KMS-11 (cell line): ENCODE measurements around the gene CRHR2.

ENCODE experiments used
- H2AFZ ChIP-seq: fragments of 200-600 bp; sonication (generic); 2 replicates; pipeline ENCODE4 v1.6.1; 2016; ENCODE audit warnings: antibody characterized with exemption, mixed run types, low read depth
- H3K27ac ChIP-seq: fragments of 200-600 bp; sonication (generic); 2 replicates; pipeline ENCODE4 v1.6.1; 2016; ENCODE audit warnings: mild to moderate bottlenecking, mixed run types
- H3K27me3 ChIP-seq: fragments of 200-600 bp; sonication (generic); 2 replicates; pipeline ENCODE4 v1.6.1; 2017; ENCODE audit warnings: mild to moderate bottlenecking, low read depth, mixed run types, moderate library complexity; ENCODE audit not compliant: insufficient read depth
- H3K36me3 ChIP-seq: fragments of 200-600 bp; sonication (generic); 2 replicates; pipeline ENCODE4 v1.6.1; 2017; ENCODE audit warnings: mild to moderate bottlenecking, mixed run types; ENCODE audit not compliant: insufficient read depth
- H3K4me1 ChIP-seq: fragments of 200-600 bp; sonication (generic); 2 replicates; pipeline ENCODE4 v1.6.1; 2016; ENCODE audit warnings: mild to moderate bottlenecking, low read depth, mixed run types; ENCODE audit not compliant: poor library complexity, severe bottlenecking
- H3K4me2 ChIP-seq: fragments of 200-600 bp; sonication (generic); 2 replicates; pipeline ENCODE4 v1.7.0; 2016; ENCODE audit warnings: mild to moderate bottlenecking, mixed run types
- H3K4me3 ChIP-seq: fragments of 200-600 bp; sonication (generic); IDR thresholded peaks from 2 replicates; pipeline ENCODE4 v1.6.1; 2017; ENCODE audit warnings: low read depth, low read length, mixed read lengths; ENCODE audit not compliant: insufficient read depth
- H3K79me2 ChIP-seq: fragments of 200-600 bp; sonication (generic); 2 replicates; pipeline ENCODE4 v1.6.1; 2016; ENCODE audit warnings: low read depth, mixed run types; ENCODE audit not compliant: insufficient read depth
- H3K9ac ChIP-seq: fragments of 200-600 bp; sonication (generic); 2 replicates; pipeline ENCODE4 v1.6.1; 2016; ENCODE audit warnings: mild to moderate bottlenecking, mixed run types
- H4K20me1 ChIP-seq: fragments of 200-600 bp; sonication (generic); 2 replicates; pipeline ENCODE4 v1.6.1; 2016; ENCODE audit warnings: mild to moderate bottlenecking, mixed run types; ENCODE audit not compliant: insufficient read depth
- TF ChIP-seq, protein P1 (sequence below): fragments of 200-600 bp; sonication (generic); conservative IDR thresholded peaks from 2 replicates; pipeline ENCODE4 v1.6.1; 2017; ENCODE audit warnings: low read depth, mild to moderate bottlenecking, antibody characterized with exemption, low read length, moderate library complexity, mixed read lengths

CRHR2 gene

DNA sequence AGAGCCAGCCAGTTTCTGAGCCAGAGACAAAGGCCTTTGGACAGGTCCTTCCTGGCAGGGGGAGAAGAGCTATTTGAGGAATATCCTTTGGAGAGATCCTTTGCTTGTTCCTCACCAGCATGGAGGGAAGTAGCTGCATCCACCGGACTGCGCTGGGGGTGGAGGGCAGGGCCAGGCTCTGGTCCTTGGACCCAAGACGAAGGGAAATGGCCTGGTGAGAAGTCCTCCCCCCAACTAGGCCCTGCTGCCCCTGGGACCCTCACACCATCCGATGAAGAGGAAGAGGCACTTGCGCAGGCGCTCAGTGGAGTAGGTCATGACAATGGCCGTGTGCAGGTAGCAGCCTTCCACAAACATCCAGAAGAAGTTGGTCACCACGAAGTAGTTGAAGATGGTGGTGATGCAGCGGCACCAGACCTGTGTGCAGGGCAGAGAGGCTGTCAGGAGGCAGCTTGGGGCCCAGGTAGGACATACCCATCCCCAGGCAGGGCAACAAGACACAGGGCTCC lies 19.8 kb downstream of the CRHR2 start:
- no peaks in the 10 kb centered on the region for H3K4me1 ChIP-seq
- no peaks in the 10 kb centered on the region; the same call in 1 of the 2 replicates for H3K27me3 ChIP-seq
- no peak overlapping the region for H3K27ac ChIP-seq
- H3K36me3 ChIP-seq = no peaks in the 10 kb centered on the region
- H4K20me1 ChIP-seq = no peaks in the 10 kb centered on the region
- no peaks in the 10 kb centered on the region for H3K79me2 ChIP-seq
- no peak overlapping the region for H3K4me2 ChIP-seq
- TF ChIP-seq, protein P1, sequence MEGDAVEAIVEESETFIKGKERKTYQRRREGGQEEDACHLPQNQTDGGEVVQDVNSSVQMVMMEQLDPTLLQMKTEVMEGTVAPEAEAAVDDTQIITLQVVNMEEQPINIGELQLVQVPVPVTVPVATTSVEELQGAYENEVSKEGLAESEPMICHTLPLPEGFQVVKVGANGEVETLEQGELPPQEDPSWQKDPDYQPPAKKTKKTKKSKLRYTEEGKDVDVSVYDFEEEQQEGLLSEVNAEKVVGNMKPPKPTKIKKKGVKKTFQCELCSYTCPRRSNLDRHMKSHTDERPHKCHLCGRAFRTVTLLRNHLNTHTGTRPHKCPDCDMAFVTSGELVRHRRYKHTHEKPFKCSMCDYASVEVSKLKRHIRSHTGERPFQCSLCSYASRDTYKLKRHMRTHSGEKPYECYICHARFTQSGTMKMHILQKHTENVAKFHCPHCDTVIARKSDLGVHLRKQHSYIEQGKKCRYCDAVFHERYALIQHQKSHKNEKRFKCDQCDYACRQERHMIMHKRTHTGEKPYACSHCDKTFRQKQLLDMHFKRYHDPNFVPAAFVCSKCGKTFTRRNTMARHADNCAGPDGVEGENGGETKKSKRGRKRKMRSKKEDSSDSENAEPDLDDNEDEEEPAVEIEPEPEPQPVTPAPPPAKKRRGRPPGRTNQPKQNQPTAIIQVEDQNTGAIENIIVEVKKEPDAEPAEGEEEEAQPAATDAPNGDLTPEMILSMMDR = no peak
- H3K9ac ChIP-seq = no peak overlapping the region
- H2AFZ ChIP-seq = no peak overlapping the region
- H3K4me3 ChIP-seq = no peak overlapping the region

DNA sequence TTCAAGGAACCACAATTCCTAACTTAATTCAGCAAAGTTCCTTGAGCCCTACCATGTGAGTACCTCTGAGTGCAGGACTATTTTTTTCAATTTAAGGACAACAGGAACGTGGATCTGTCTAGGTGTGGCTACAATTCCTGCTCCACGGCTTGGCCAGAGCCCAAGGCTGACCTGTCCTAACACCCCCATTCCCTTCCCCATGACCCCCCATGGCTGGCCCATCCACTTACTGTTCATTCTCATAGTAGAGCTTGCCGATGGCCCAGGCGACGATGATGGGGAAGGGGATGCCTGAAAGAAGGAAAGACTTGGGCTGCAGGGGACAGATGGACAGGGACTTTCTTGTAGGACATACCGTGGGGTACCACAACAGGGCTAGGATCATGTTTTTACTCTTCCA lies 20.3 kb downstream of the CRHR2 start:
- TF ChIP-seq, protein P1 = no peak
- H2AFZ ChIP-seq = no peak overlapping the region
- H3K27me3 ChIP-seq = no peaks in the 10 kb centered on the region; the same call in 1 of the 2 replicates

DNA sequence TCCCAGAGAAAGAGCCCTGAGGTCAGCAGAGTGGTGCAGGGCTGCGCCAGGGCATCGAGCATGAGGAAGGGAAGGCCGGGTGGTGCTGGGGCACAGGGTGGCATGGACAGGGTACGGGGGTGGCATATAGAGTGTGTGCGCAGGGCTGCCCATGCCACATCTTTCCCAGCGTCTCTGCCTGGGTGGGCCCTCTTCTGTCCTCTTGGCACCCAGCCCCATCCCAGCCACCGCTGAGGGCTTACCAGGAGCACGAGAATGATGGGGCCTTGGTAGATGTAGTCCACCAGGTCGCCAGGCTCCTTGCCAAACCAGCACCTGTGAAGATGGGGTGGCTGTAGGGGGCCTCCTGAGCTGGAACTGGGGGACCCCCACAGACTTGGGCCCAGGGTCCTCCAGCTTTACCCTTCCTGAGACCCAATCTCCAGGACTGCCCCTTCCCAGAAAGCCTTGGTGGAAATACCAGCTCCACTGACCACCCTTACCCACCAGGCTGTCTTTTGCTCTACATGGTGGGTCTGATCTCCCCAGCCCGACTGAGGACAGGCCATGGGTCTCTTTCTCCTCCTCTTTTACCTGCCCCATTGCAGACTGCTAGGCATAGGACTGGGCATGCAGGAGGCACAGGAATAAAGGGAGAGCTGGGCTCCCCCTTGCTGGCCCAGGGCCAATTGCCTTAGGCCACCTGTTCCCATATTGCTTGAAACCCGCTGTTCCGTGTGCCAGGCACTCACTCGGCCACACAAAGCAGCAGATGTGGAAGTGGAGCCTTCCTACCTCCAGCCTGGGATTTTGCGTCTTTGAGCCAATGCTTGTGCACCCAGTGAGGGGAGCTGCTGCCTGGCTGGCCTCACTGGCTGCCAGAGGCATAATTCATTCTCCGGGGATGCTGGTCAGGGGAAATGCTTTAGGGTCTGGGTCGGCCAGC lies 21.7 kb downstream of the CRHR2 start:
- Histone ChIP-seq H3K27ac (no peak overlapping the region), H3K79me2 (no peaks in the 10 kb centered on the region)
- TF ChIP-seq, protein P1 = no peak

More for the DNA sequence above, 20.3 kb downstream of the CRHR2 start:
- no peaks in the 10 kb centered on the region for H4K20me1 ChIP-seq
- no peaks in the 10 kb centered on the region for H3K4me1 ChIP-seq
- H3K27ac ChIP-seq = no peak overlapping the region
- H3K4me2 ChIP-seq = no peak overlapping the region
- no peaks in the 10 kb centered on the region for H3K36me3 ChIP-seq
- H3K4me3 ChIP-seq = no peak overlapping the region
- no peaks in the 10 kb centered on the region for H3K79me2 ChIP-seq
- no peak overlapping the region for H3K9ac ChIP-seq

DNA sequence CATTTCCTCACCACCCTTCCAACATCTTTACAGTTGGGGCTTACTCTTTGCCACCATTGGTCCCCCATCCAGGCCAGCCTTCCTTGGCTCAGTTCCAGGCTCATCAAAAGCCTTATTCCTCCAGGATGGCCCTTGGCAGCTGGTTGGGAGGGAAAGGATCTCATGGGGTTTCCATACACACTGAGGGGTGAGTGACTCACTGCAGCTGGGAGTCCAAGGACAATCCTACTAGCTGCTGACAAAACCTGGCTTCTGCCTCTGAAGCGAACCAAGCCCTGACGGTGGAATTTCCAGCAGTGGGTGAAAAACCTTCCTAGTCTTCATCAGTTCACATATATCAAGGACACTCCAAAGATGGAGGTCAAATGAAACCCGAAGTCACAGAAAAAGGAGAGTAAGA lies 22.9 kb downstream of the CRHR2 start:
- Histone ChIP-seq H4K20me1 (no peaks in the 10 kb centered on the region), H3K4me3 (no peak overlapping the region), H3K4me1 (no peaks in the 10 kb centered on the region), H3K27me3 (no peaks in the 10 kb centered on the region; the same call in 1 of the 2 replicates), H2AFZ (no peak overlapping the region), H3K79me2 (no peaks in the 10 kb centered on the region), H3K4me2 (no peak overlapping the region), H3K36me3 (no peaks in the 10 kb centered on the region), H3K9ac (no peak overlapping the region), H3K27ac (no peak overlapping the region)
- TF ChIP-seq, protein P1 = no peak

More for the DNA sequence above, 21.7 kb downstream of the CRHR2 start:
- H3K4me2 ChIP-seq = no peak overlapping the region
- H2AFZ ChIP-seq = no peak overlapping the region
- no peak overlapping the region for H3K4me3 ChIP-seq
- H3K9ac ChIP-seq = no peak overlapping the region
- H3K36me3 ChIP-seq = no peaks in the 10 kb centered on the region
- no peaks in the 10 kb centered on the region for H4K20me1 ChIP-seq
- no peaks in the 10 kb centered on the region for H3K4me1 ChIP-seq
- H3K27me3 ChIP-seq = no peaks in the 10 kb centered on the region; the same call in 1 of the 2 replicates
